ENCODE results near the gene COL1A2. TPM values are rescaled to one million over a fixed set of nuclear protein-coding genes. Genes with fewer than 3 reads are reported as not detected.

Gene COL1A2
- polyA plus RNA-seq, 3 donors = not detected

DNA sequence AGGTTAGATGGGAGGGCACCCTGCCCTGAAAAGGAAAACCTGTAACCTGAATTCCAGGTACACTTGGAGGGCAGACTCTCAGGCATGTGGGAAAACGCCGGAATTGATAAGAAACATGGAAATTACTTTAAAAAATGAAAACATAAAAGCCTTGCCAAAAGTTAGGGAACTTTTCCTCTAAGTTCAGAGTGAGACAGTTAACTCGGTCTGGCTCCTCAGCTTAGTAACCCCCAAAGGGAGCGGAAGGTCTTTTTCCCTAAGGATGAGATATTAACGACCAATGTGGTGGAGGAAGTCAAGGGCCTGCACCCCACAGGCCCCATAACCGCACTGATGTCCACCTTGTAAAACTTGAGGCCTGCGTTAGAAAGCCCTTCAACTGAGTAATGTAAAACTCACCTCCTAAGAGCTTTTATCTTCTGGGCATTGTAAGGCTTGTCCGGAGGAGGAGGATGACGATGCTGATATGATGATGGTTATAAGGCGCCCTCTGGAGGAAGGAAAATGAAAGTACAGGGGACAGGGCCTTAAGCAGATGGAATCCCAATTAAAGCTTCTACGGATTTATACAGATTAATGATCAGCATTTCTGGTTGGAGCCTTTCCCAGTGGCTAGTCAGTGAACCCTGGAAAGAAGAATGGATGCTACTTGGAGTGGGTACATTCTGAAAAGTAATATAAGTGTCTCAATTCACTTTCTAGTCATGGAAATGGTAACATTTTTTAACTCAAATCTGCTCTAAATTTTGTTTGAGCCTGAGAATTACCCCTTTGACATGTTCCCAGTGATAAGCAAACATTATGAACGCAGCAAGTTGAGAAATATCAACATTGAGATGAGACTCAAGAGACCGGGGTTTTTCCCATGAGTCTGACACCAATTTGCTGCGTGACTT lies 694 bp downstream of the COL1A2 start:
- Mint-ChIP-seq H3K36me3 (no peaks in the 10 kb centered on the region), H3K27ac (no peak overlapping the region), H3K4me3 (peak overlapping the region in 1 of 2 donors; percentile 70), H3K9me3 (peaks cover 0 to 2% (median 0%) of the 10 kb centered on the region in 7 donors), H3K27me3 (ENCODE audit: low read depth in 3 of 3) (peaks cover 26 to 36% (median 29%) of the 10 kb centered on the region in 3 donors), H3K4me1 (peaks cover 14% of the 10 kb centered on the region)
- intact Hi-C loops (cut with micrococcal nuclease) = loop anchor here in 1 of 2 donors (5.0 kb wide), 1 partner anchor 493 kb away; no protein-coding TSS in a partner anchor
- Histone ChIP-seq H4K20me1 (ENCODE audit: insufficient read depth, low read length) (no peaks in the 10 kb centered on the region), H3K79me2 (ENCODE audit: insufficient read depth, low read length) (no peaks in the 10 kb centered on the region), H3K9me3 (replicated peaks in 1 of 2; ENCODE audit: control insufficient read depth in 1 of 2, insufficient read depth in 1 of 2, low read length in 2 of 2) (no peaks in the 10 kb centered on the region), H3K27me3 (ENCODE audit: control insufficient read depth in 2 of 2, insufficient read depth in 2 of 2, low read length in 2 of 2) (peaks cover 9 to 32% of the 10 kb centered on the region in 2 donors), H2AFZ (ENCODE audit: insufficient read depth, low read depth, low read length, poor library complexity, severe bottlenecking) (peak overlapping the region; percentile 41), H3K36me3 (replicated peaks in 1 of 2; ENCODE audit: control insufficient read depth in 1 of 2, insufficient read depth in 2 of 2, low read length in 2 of 2) (no peaks in the 10 kb centered on the region), H3K4me2 (replicated peaks; ENCODE audit: extremely low read depth, low read length, poor library complexity, severe bottlenecking) (no peak overlapping the region), H3K27ac (ENCODE audit: low read depth in 1 of 2, low read length in 2 of 2) (no peak overlapping the region), H3K9ac (ENCODE audit: insufficient read depth, low read length, poor library complexity, severe bottlenecking) (no peak overlapping the region), H3K4me3 (replicated peaks in 1 of 3; ENCODE audit: low read depth in 2 of 3, low read length in 3 of 3) (no peak overlapping the region), H3K4me1 (ENCODE audit: control insufficient read depth in 1 of 2, insufficient read depth in 2 of 2, low read length in 2 of 2) (peaks cover 0 to 4% of the 10 kb centered on the region in 2 donors)
- 44% methylated on average over 5 of the region's 14 CpGs for WGBS (ENCODE audit: insufficient coverage)
- TF ChIP-seq, protein P1, sequence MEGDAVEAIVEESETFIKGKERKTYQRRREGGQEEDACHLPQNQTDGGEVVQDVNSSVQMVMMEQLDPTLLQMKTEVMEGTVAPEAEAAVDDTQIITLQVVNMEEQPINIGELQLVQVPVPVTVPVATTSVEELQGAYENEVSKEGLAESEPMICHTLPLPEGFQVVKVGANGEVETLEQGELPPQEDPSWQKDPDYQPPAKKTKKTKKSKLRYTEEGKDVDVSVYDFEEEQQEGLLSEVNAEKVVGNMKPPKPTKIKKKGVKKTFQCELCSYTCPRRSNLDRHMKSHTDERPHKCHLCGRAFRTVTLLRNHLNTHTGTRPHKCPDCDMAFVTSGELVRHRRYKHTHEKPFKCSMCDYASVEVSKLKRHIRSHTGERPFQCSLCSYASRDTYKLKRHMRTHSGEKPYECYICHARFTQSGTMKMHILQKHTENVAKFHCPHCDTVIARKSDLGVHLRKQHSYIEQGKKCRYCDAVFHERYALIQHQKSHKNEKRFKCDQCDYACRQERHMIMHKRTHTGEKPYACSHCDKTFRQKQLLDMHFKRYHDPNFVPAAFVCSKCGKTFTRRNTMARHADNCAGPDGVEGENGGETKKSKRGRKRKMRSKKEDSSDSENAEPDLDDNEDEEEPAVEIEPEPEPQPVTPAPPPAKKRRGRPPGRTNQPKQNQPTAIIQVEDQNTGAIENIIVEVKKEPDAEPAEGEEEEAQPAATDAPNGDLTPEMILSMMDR (IDR thresholded peaks at IDR 0.05) = peak; percentile 81
- DNase-seq = peak; percentile 16 to 44 (median 18)

DNA sequence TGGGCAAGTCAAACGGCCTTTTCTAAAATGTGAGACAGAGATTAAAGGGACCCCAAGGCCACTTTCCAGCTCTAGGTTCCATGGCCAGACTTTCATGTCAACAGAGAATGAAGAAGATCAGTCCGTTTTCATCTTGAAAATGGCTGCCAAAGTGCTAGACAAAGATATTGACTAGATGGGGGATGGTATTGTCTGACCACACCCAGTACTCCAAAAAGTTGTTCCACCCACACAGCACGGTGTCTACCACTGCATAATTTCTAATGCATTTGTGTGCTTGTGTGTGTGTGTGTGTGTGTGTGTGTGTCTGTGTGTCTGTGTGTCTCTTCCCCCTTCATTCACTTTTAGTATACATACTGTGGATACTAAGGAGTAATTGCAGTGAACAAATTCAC lies 1.3 kb downstream of the COL1A2 start:
- Mint-ChIP-seq H3K4me3 (no peak overlapping the region), H3K27me3 (ENCODE audit: low read depth in 3 of 3) (peaks cover 26 to 36% (median 29%) of the 10 kb centered on the region in 3 donors), H3K36me3 (no peaks in the 10 kb centered on the region), H3K4me1 (peaks cover 14% of the 10 kb centered on the region), H3K9me3 (peaks cover 0 to 2% (median 0%) of the 10 kb centered on the region in 7 donors), H3K27ac (no peak overlapping the region)
- H3K4me1 ChIP-seq (ENCODE audit: control insufficient read depth in 1 of 2, insufficient read depth in 2 of 2, low read length in 2 of 2) = peaks cover 0 to 4% of the 10 kb centered on the region in 2 donors
- DNase-seq = no peak
- no peak overlapping the region for H2AFZ ChIP-seq (ENCODE audit: insufficient read depth, low read depth, low read length, poor library complexity, severe bottlenecking)
- TF ChIP-seq, protein P1 (IDR thresholded peaks at IDR 0.05) = no peak
- H3K9me3 ChIP-seq (replicated peaks in 1 of 2; ENCODE audit: control insufficient read depth in 1 of 2, insufficient read depth in 1 of 2, low read length in 2 of 2) = no peaks in the 10 kb centered on the region
- H3K27ac ChIP-seq (ENCODE audit: low read depth in 1 of 2, low read length in 2 of 2) = no peak overlapping the region
- no peaks in the 10 kb centered on the region for H3K36me3 ChIP-seq (replicated peaks in 1 of 2; ENCODE audit: control insufficient read depth in 1 of 2, insufficient read depth in 2 of 2, low read length in 2 of 2)
- H3K9ac ChIP-seq (ENCODE audit: insufficient read depth, low read length, poor library complexity, severe bottlenecking) = no peak overlapping the region
- H3K79me2 ChIP-seq (ENCODE audit: insufficient read depth, low read length) = no peaks in the 10 kb centered on the region
- WGBS (ENCODE audit: insufficient coverage) = 90% methylated on average over 2 of the region's 3 CpGs
- H4K20me1 ChIP-seq (ENCODE audit: insufficient read depth, low read length) = no peaks in the 10 kb centered on the region
- no peak overlapping the region for H3K4me2 ChIP-seq (replicated peaks; ENCODE audit: extremely low read depth, low read length, poor library complexity, severe bottlenecking)
- peaks cover 9 to 32% of the 10 kb centered on the region in 2 donors for H3K27me3 ChIP-seq (ENCODE audit: control insufficient read depth in 2 of 2, insufficient read depth in 2 of 2, low read length in 2 of 2)
- intact Hi-C loops (cut with micrococcal nuclease) = loop anchor here in 1 of 2 donors (5.0 kb wide), 1 partner anchor 494 kb away; no protein-coding TSS in a partner anchor
- H3K4me3 ChIP-seq (replicated peaks in 1 of 3; ENCODE audit: low read depth in 2 of 3, low read length in 3 of 3) = no peak overlapping the region
